Endothelial cell of umbilical vein (primary cell): ENCODE measurements around the gene RNF10. TPM values are rescaled to one million over a fixed set of nuclear protein-coding genes. Genes with fewer than 3 reads are reported as not detected.
"Not testable (repeated sequence)": the region's sequence is repeated elsewhere in the genome, so short reads cannot be mapped to it uniquely, and the experiment has no call there.

Experiments
- BruUV-seq: library from RNA; stranded (reverse); fragments of 400-500 nt; replicated peaks from 2 replicates; lab custom pipeline; 2021; lab: Mats Ljungman, UMichigan
- CTCF ChIA-PET: fragments of 300-600, 350-600 bp; sonication (Branson Sonifier 250); formaldehyde crosslinking; loops from one replicate; lab custom pipeline; 2021; ENCODE audit warnings: antibody characterized with exemption, inconsistent platforms; lab: Charles Lee
- POLR2A ChIA-PET: fragments of 300-600, 350-600 bp; sonication (Branson Sonifier 250); formaldehyde crosslinking; loops from one replicate; lab custom pipeline; 2021; ENCODE audit warnings: antibody characterized with exemption, inconsistent platforms; lab: Charles Lee
- DNase-seq: peaks from one replicate; pipeline ENCODE4 v3.0.0-alpha.2; 2011; ENCODE audit warnings: low read depth, low spot score
- FAIRE-seq: peaks from 2 replicates; lab custom pipeline; 2011; peaks lifted over from hg19 to GRCh38; lab: Jason Lieb, UNC
- H2AFZ ChIP-seq: 2 replicates; pipeline ENCODE4 v1.6.0; 2012; ENCODE audit warnings: low read depth, low read length, control low read depth, inconsistent platforms
- H3K27ac ChIP-seq: 2 replicates; pipeline ENCODE4 v1.5.1; 2011; ENCODE audit warnings: low read depth, mild to moderate bottlenecking, control low read depth, low read length, moderate library complexity; ENCODE audit not compliant: insufficient read depth
- H3K27me3 ChIP-seq, 2 experiments: 2 replicates each; pipeline versions ENCODE4 v1.6.0 to v1.6.1; 2011; ENCODE audit warnings: low read length in 2 of 2, mixed read lengths in 1 of 2; ENCODE audit not compliant: control insufficient read depth in 2 of 2, insufficient read depth in 2 of 2
- H3K36me3 ChIP-seq, 2 experiments: 2 replicates in 1 of 2; 3 replicates in 1 of 2; pipeline ENCODE4 v1.5.1; 2011; ENCODE audit warnings: low read length in 2 of 2, mild to moderate bottlenecking in 1 of 2, moderate library complexity in 1 of 2; ENCODE audit not compliant: control insufficient read depth in 2 of 2, insufficient read depth in 2 of 2; ENCODE audit errors: extremely low read depth in 1 of 2
- H3K4me1 ChIP-seq: 3 replicates; pipeline ENCODE4 v1.5.1; 2011; ENCODE audit warnings: mild to moderate bottlenecking, low read length; ENCODE audit not compliant: control insufficient read depth, insufficient read depth; ENCODE audit errors: extremely low read depth
- H3K4me2 ChIP-seq: 2 replicates; pipeline ENCODE4 v1.6.1; 2011; ENCODE audit warnings: low read length, control low read depth, mixed read lengths; ENCODE audit not compliant: insufficient read depth
- H3K4me3 ChIP-seq, 3 experiments: fragments of 200-600 bp in 1 of 3; sonication (generic), shearing (Covaris generic) in 1 of 3; replicated peaks in 1 of 3; 2 replicates each; pipeline ENCODE4 v1.5.1; 2011 to 2016; ENCODE audit warnings: control low read depth in 3 of 3, low read length in 3 of 3, mild to moderate bottlenecking in 2 of 3, inconsistent platforms in 1 of 3, low read depth in 1 of 3, moderate library complexity in 1 of 3; ENCODE audit not compliant: insufficient read depth in 1 of 3
- H3K79me2 ChIP-seq: 2 replicates; pipeline ENCODE4 v1.6.0; 2012; ENCODE audit warnings: low read length, inconsistent platforms; ENCODE audit not compliant: control insufficient read depth, insufficient read depth
- H3K9ac ChIP-seq: replicated peaks from 2 replicates; pipeline ENCODE3; 2011; ENCODE audit warnings: low read length, control low read depth; ENCODE audit not compliant: insufficient read depth; ENCODE audit errors: extremely low read depth
- H3K9me1 ChIP-seq: replicated peaks from 3 replicates; pipeline ENCODE4 v1.6.0; 2011; ENCODE audit warnings: mild to moderate bottlenecking, low read length; ENCODE audit not compliant: control insufficient read depth, insufficient read depth; ENCODE audit errors: extremely low read depth
- H3K9me3 ChIP-seq: replicated peaks from 2 replicates; pipeline ENCODE4 v1.5.1; 2012; ENCODE audit warnings: low read length, inconsistent platforms; ENCODE audit not compliant: control insufficient read depth, insufficient read depth
- H4K20me1 ChIP-seq: replicated peaks from 2 replicates; pipeline ENCODE3; 2011; ENCODE audit warnings: mild to moderate bottlenecking, low read length; ENCODE audit not compliant: control insufficient read depth, insufficient read depth; ENCODE audit errors: extremely low read depth
- EZH2 ChIP-seq: IDR thresholded peaks from 2 replicates; pipeline ENCODE4 v1.6.1; 2012; ENCODE audit warnings: borderline replicate concordance, low read depth, mild to moderate bottlenecking, moderate library complexity, low read length, inconsistent platforms; ENCODE audit not compliant: severe bottlenecking
- GATA2 ChIP-seq: IDR thresholded peaks from 2 replicates; pipeline ENCODE4 v1.7.0; 2011; ENCODE audit warnings: low read depth, mild to moderate bottlenecking, moderate library complexity, mixed read lengths, low read length; ENCODE audit not compliant: insufficient read length, insufficient read depth
- JUN ChIP-seq: IDR thresholded peaks from 2 replicates; pipeline ENCODE4 v1.6.1; 2011; ENCODE audit warnings: borderline replicate concordance, low read depth; ENCODE audit not compliant: insufficient read length, insufficient read depth
- MYC ChIP-seq: IDR thresholded peaks from one replicate; pipeline ENCODE4 v1.6.1; 2011; ENCODE audit warnings: mild to moderate bottlenecking, low read depth, low read length
- POLR2AphosphoS5 ChIP-seq: IDR thresholded peaks from 2 replicates; pipeline ENCODE4 v1.6.1; 2012; ENCODE audit warnings: low read depth, mild to moderate bottlenecking, control low read depth, low read length, moderate library complexity; ENCODE audit not compliant: insufficient read depth
- dilution Hi-C: fragments of 300-500 bp; cut with MboI; formaldehyde crosslinking; loops from one replicate; pipeline ENCODE4 v1.15.0; 2019; ENCODE audit warnings: low sequenced_read_pairs; ENCODE audit not compliant: extremely low pct_ligation_motif_present
- intact Hi-C: fragments of 100-400 bp; cut with micrococcal nuclease; formaldehyde crosslinking; loops from one replicate; pipeline ENCODE4 v1.10.0; 2022
- polyA plus RNA-seq, 4 experiments: library from polyadenylated mRNA; depleted of rRNA in 3 of 4; stranded (reverse) in 3 of 4; unstranded in 1 of 4; fragments of >200 nt; gene quantifications; 2 replicates each; pipeline versions ENCODE4 v1.2.1 to v1.2.3, GENCODE V29; 2011 to 2012; ENCODE audit warnings: missing spikeins in 1 of 4
- total RNA-seq: library from RNA; stranded (reverse); gene quantifications from 2 replicates; pipeline ENCODE4 v1.2.3, GENCODE V29; 2021
- TF ChIP-seq, protein P1 (sequence below), 2 donors: IDR thresholded peaks; 1 replicate in 1 of 2; 2 replicates in 1 of 2; pipeline ENCODE4 v1.5.1; 2011; ENCODE audit warnings: low read length in 2 of 2, mild to moderate bottlenecking in 2 of 2, moderate library complexity in 2 of 2, control low read depth in 1 of 2, inconsistent platforms in 1 of 2, low read depth in 1 of 2; ENCODE audit not compliant: insufficient read depth in 1 of 2; ENCODE audit errors: extremely low read depth in 1 of 2
- TF ChIP-seq, protein P2 (sequence below): IDR thresholded peaks from 2 replicates; pipeline ENCODE4 v1.6.1; 2011; ENCODE audit not compliant: insufficient read depth, insufficient read length

The RNF10 gene
- total and polyA plus RNA-seq, 2 donors (not counting 3 experiments of a cell fraction or from before 2014, with no cell fraction given), result 120 to 236 TPM

DNA sequence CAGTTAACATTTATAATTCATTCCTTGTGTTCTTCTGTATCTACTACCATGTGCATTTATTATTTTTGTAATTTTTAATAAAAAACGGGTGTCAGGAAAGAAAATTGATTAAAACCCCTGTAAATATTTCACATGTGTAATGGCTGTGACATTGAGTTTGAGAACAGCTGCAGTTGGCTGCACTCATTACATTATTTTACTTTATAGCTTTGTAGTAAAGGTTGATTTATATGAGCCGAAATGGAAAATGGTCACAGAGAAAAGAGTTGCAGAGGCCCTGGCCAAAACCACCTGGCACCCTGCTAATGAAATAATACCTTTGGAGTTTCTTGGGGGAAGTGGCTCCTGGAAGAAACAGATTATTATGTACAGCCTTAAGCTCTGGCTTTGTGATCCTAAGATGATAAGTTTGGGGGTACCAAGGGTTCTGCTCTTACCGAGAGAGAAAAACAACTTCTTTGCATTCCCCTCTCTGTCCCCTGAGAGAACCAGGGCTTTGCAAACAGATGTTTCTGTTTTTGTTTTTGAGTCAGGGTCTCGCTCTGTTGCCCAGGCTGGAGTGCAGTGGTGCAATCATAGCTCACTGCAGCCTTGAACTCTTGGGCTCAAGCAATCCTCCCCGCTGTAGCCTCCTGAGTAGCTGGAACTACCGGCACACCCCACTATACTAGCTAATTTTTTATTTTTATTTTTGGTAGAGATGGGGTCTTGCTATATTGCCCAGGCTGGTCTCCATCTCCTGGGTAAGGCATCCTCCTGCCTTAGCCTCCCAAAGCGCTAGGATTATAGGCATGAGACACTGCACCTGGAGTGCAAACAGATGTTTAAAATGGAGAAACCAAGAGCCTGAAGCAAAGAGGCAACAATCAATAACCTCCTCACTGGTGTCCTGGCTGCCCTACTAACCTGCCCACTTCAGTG lies 47.9 kb upstream of the RNF10 start:
- intact Hi-C loops (no loop called here), dilution Hi-C loops (no loop called here)
- H3K79me2 ChIP-seq, result no peaks in the 10 kb centered on the region
- H3K27ac ChIP-seq, result no peak overlapping the region
- H3K27me3 ChIP-seq, result no peaks in the 10 kb centered on the region
- H3K4me3 ChIP-seq, result no peak overlapping the region
- H3K4me1 ChIP-seq, result peaks cover 7% of the 10 kb centered on the region
- H3K4me2 ChIP-seq, result no peak overlapping the region
- ChIA-PET CTCF (interaction anchor here (0.7 to 1.0 kb wide), 3 partner anchors 10 to 16 kb away, joined by 3 to 4 read pairs (median 3); no protein-coding TSS in a partner anchor), POLR2A (no interaction called here)
- no peaks in the 10 kb centered on the region for H4K20me1 ChIP-seq
- no peak overlapping the region for H3K9ac ChIP-seq
- no peak for DNase-seq
- no peak overlapping the region for H2AFZ ChIP-seq
- no TSS peak for BruUV-seq
- no peaks in the 10 kb centered on the region for H3K9me1 ChIP-seq
- H3K9me3 ChIP-seq, result no peaks in the 10 kb centered on the region
- no peaks in the 10 kb centered on the region for H3K36me3 ChIP-seq
- TF ChIP-seq, protein P1, sequence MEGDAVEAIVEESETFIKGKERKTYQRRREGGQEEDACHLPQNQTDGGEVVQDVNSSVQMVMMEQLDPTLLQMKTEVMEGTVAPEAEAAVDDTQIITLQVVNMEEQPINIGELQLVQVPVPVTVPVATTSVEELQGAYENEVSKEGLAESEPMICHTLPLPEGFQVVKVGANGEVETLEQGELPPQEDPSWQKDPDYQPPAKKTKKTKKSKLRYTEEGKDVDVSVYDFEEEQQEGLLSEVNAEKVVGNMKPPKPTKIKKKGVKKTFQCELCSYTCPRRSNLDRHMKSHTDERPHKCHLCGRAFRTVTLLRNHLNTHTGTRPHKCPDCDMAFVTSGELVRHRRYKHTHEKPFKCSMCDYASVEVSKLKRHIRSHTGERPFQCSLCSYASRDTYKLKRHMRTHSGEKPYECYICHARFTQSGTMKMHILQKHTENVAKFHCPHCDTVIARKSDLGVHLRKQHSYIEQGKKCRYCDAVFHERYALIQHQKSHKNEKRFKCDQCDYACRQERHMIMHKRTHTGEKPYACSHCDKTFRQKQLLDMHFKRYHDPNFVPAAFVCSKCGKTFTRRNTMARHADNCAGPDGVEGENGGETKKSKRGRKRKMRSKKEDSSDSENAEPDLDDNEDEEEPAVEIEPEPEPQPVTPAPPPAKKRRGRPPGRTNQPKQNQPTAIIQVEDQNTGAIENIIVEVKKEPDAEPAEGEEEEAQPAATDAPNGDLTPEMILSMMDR (IDR thresholded peaks at IDR 0.05; ENCODE audit: extremely low read depth in 1 of 2, insufficient read depth in 1 of 2, low read depth in 1 of 2, low read length in 2 of 2), result no peak
- TF ChIP-seq GATA2 (no peak), MYC (no peak), JUN (no peak), POLR2AphosphoS5 (no peak), EZH2 (no peak)
- TF ChIP-seq, protein P2, sequence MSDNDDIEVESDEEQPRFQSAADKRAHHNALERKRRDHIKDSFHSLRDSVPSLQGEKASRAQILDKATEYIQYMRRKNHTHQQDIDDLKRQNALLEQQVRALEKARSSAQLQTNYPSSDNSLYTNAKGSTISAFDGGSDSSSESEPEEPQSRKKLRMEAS, result no peak
- FAIRE-seq, result no peak

DNA sequence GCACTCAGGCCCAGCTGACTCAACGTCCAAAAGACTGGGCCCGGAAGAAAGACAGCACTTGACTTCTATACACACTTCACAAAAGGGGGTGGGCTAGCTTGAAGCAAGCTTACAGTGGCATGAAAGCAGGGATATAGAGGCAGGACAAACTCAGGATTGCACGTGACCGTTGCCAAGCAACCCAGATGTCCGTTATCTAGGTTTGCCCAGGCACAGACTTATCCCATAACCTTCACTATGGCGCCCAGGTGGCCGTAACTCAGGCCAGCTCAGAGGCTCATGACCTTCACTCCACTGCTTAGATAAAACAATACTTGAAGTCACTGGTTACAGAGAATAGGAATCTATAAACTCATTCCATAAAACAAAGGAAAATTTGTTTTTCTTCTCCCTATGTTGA lies 46.6 kb upstream of the RNF10 start:
- H3K9me3 ChIP-seq, FAIRE-seq, H3K36me3 ChIP-seq, H4K20me1 ChIP-seq, H3K9me1 ChIP-seq, H3K4me2 ChIP-seq, H2AFZ ChIP-seq, POLR2A ChIA-PET, H3K9ac ChIP-seq, H3K27me3 ChIP-seq, H3K4me3 ChIP-seq, intact Hi-C loops, dilution Hi-C loops, H3K4me1 ChIP-seq, H3K79me2 ChIP-seq: not testable (repeated sequence)
- peak; percentile 42 for DNase-seq
- CTCF ChIA-PET, result interaction anchor here (1.2 to 1.5 kb wide), 2 partner anchors 15 to 42 kb away, joined by 3 read pairs; partner anchors contain the start of gene COQ5
- peak overlapping the region; percentile 70 for H3K27ac ChIP-seq
- TSS peak; percentile 11 for BruUV-seq
